A549 (cell line): ENCODE results near the gene TIMM17A. TPM values are rescaled to one million over a fixed set of nuclear protein-coding genes. Genes with fewer than 3 reads are reported as not detected.

Experiments
- ATAC-seq, 2 experiments: fragments of 200-7000 bp in 1 of 2; fragments of >200 bp in 1 of 2; cut with Nextera tagmentation in 1 of 2; cut with Tn5 transposase in 1 of 2; 3 replicates each; pipeline versions ENCODE4 v1.8.0 to v1.9.1; 2018 to 2020; ENCODE audit warnings: mild to moderate bottlenecking in 1 of 2, moderate library complexity in 1 of 2
- CTCF ChIA-PET: fragments of 300-600 bp; sonication (Branson Sonifier 250); formaldehyde crosslinking; extraction: SDS; loops from one replicate; lab custom pipeline; 2021; ENCODE audit warnings: antibody characterized with exemption, inconsistent platforms; lab: Yijun Ruan, JAX
- POLR2A ChIA-PET: fragments of 350-600 bp; formaldehyde crosslinking; extraction: SDS; loops from one replicate; lab custom pipeline; 2021; ENCODE audit warnings: antibody characterized with exemption, inconsistent platforms; lab: Yijun Ruan, JAX
- DNase-seq, 2 experiments: peaks; one replicate each; pipeline versions ENCODE4 v3.0.0 to v3.0.0-alpha.2; 2011 to 2016; ENCODE audit warnings: low read depth in 1 of 2, low spot score in 1 of 2
- FAIRE-seq: peaks from 2 replicates; lab custom pipeline; 2011; peaks lifted over from hg19 to GRCh38; lab: Jason Lieb, UNC
- H3K27ac ChIP-seq, 2 experiments: fragments of >200 bp; sonication (Bioruptor Twin); formaldehyde crosslinking; 3 replicates each; pipeline ENCODE4 v1.5.1; 2016 to 2017
- H3K4me1 ChIP-seq: fragments of >200 bp; sonication (Bioruptor Twin); formaldehyde crosslinking; 3 replicates; pipeline ENCODE4 v1.6.1; 2016
- H3K4me2 ChIP-seq: fragments of >200 bp; sonication (Bioruptor Twin); formaldehyde crosslinking; 3 replicates; pipeline ENCODE4 v1.6.1; 2016
- H3K4me3 ChIP-seq: fragments of >200 bp; sonication (Bioruptor Twin); formaldehyde crosslinking; 3 replicates; pipeline ENCODE4 v1.5.1; 2016
- H3K9me3 ChIP-seq: fragments of >200 bp; sonication (Bioruptor Twin); formaldehyde crosslinking; 3 replicates; pipeline ENCODE4 v1.6.1; 2016
- ATOH8 ChIP-seq: fragments of 250-450 bp; sonication (Bioruptor Pico); IDR thresholded peaks from 2 replicates; pipeline ENCODE4 v1.5.0; 2020; ENCODE audit warnings: low read depth, mild to moderate bottlenecking, moderate library complexity
- BHLHE40 ChIP-seq: IDR thresholded peaks from 2 replicates; pipeline ENCODE4 v1.6.1; 2012; ENCODE audit warnings: low read depth, low read length, inconsistent platforms
- EHF ChIP-seq: fragments of 250-450 bp; sonication (Bioruptor Pico); IDR thresholded peaks from 2 replicates; pipeline ENCODE4 v1.5.0; 2020; ENCODE audit warnings: mild to moderate bottlenecking
- ESRRA ChIP-seq: fragments of 150-350 bp; IDR thresholded peaks from 2 replicates; pipeline ENCODE4 v1.6.1; 2014; ENCODE audit warnings: mild to moderate bottlenecking, low read length, borderline replicate concordance
- FOSB ChIP-seq: fragments of 250-450 bp; sonication (Bioruptor Pico); IDR thresholded peaks from 2 replicates; pipeline ENCODE4 v1.5.0; 2020; ENCODE audit warnings: mild to moderate bottlenecking, moderate library complexity
- FOXS1 ChIP-seq: fragments of 250-450 bp; sonication (Bioruptor Pico); IDR thresholded peaks from 2 replicates; pipeline ENCODE4 v1.5.0; 2020; ENCODE audit warnings: mild to moderate bottlenecking, moderate library complexity
- HDAC2 ChIP-seq: fragments of 200-600 bp; sonication (generic); IDR thresholded peaks from 2 replicates; pipeline ENCODE4 v1.6.1; 2016
- MAFK ChIP-seq: fragments of 450-650 bp; IDR thresholded peaks from 2 replicates; pipeline ENCODE4 v1.6.1; 2014; ENCODE audit not compliant: partially characterized antibody
- MAX ChIP-seq: IDR thresholded peaks from 2 replicates; pipeline ENCODE4 v1.6.1; 2012
- PBX3 ChIP-seq: IDR thresholded peaks from 2 replicates; pipeline ENCODE4 v1.6.1; 2012
- PHF8 ChIP-seq: fragments of 200-600 bp; sonication (generic); IDR thresholded peaks from 2 replicates; pipeline ENCODE4 v1.6.1; 2016; ENCODE audit warnings: low read depth, mild to moderate bottlenecking, antibody characterized with exemption, moderate library complexity, borderline replicate concordance
- POLR2AphosphoS2 ChIP-seq: conservative IDR thresholded peaks from 2 replicates; pipeline ENCODE4 v1.6.1; 2012; ENCODE audit warnings: low read length, improper control_type of control experiment, inconsistent platforms
- RAD21 ChIP-seq, 2 experiments: fragments of >200 bp in 1 of 2; sonication (Bioruptor Twin) in 1 of 2; formaldehyde crosslinking in 1 of 2; IDR thresholded peaks in 1 of 2; conservative IDR thresholded peaks in 1 of 2; 2 replicates in 1 of 2; 3 replicates in 1 of 2; pipeline ENCODE4 v1.6.1; 2012 to 2018; ENCODE audit warnings: inconsistent platforms in 1 of 2
- REST ChIP-seq: fragments of 200-600 bp; sonication (generic); IDR thresholded peaks from 2 replicates; pipeline ENCODE4 v1.6.1; 2016; ENCODE audit warnings: antibody characterized with exemption, mild to moderate bottlenecking, moderate library complexity
- RFX5 ChIP-seq: fragments of 450-650 bp; IDR thresholded peaks from 2 replicates; pipeline ENCODE4 v1.7.1; 2014; ENCODE audit warnings: antibody characterized with exemption, mild to moderate bottlenecking, moderate library complexity
- SREBF2 ChIP-seq: fragments of 450-650 bp; IDR thresholded peaks from 2 replicates; pipeline ENCODE4 v1.6.1; 2014; ENCODE audit warnings: mild to moderate bottlenecking, moderate library complexity
- TFCP2L1 ChIP-seq: fragments of 250-450 bp; sonication (Bioruptor Pico); IDR thresholded peaks from 2 replicates; pipeline ENCODE4 v1.5.0; 2021; ENCODE audit warnings: mild to moderate bottlenecking
- TP53 ChIP-seq: fragments of 250-450 bp; sonication (Bioruptor Pico); IDR thresholded peaks from 2 replicates; pipeline ENCODE4 v1.5.0; 2021; ENCODE audit warnings: mild to moderate bottlenecking, moderate library complexity
- ZC3H11A ChIP-seq: fragments of 450-650 bp; IDR thresholded peaks from 2 replicates; pipeline ENCODE4 v1.6.1; 2014; ENCODE audit warnings: antibody characterized with exemption, mild to moderate bottlenecking
- ZNF302 ChIP-seq: fragments of 250-450 bp; sonication (Bioruptor Pico); IDR thresholded peaks from 2 replicates; pipeline ENCODE4 v1.9.0; 2021; ENCODE audit warnings: inconsistent platforms, mild to moderate bottlenecking, moderate library complexity
- WGBS: methylation state at CpG from one replicate; pipeline ENCODE4 v1.1.6; 2017; ENCODE audit errors: missing lambda C conversion rate; 5-methylcytosine and 5-hydroxymethylcytosine counted together
- polyA plus RNA-seq, 4 experiments: library from polyadenylated mRNA; depleted of rRNA in 3 of 4; stranded (reverse); fragments of >200 nt; fragmentation: RNase III in 1 of 4; extraction: RNeasy Plus Mini Kit Qiagen cat#74134 plus additional on column Dnase treatment in 1 of 4; gene quantifications; 2 replicates in 3 of 4; 3 replicates in 1 of 4; pipeline ENCODE4 v1.2.3, GENCODE V29; 2011 to 2017

TIMM17A gene
- polyA plus RNA-seq, 2 of the 4 experiments (the other 2 are of a cell fraction) = 127 to 134 TPM

GRCh38 chr1:201983380-201983805 lies 28.1 kb downstream of the TIMM17A start:
- WGBS = 6% methylated on average over 11 of the region's 11 CpGs
- ATAC-seq (no peak), FAIRE-seq (no peak), DNase-seq (no peak)
- ChIA-PET CTCF (interaction anchor here (0.6 to 46.8 kb wide), 11 partner anchors 11 to 142 kb away, joined by 3 to 1624 read pairs (median 4); partner anchors contain the start of genes GPR37L1 and SHISA4), POLR2A (interaction anchor here (0.9 to 1.9 kb wide), 6 partner anchors 10 to 135 kb away, joined by 3 to 9 read pairs (median 5); partner anchors contain the start of genes ELF3 and TIMM17A)
- no peaks in the 10 kb centered on the region for H3K9me3 ChIP-seq
- peaks cover 14% of the 10 kb centered on the region for H3K4me1 ChIP-seq
- TF ChIP-seq MAX = no peak
- H3K27ac ChIP-seq = peak overlapping the region; percentile 88 to 97
- H3K4me2 ChIP-seq = peak overlapping the region; percentile 90
- H3K4me3 ChIP-seq = peak overlapping the region; percentile 60

- WGBS = 90% methylated on average over 3 of the region's 3 CpGs
- TF ChIP-seq MAFK = peak; percentile 98
- TF ChIP-seq FOXS1 (CRISPR knock-in tag) = no peak
- Histone ChIP-seq H3K4me3 (no peak overlapping the region), H3K27ac (peak overlapping the region in 1 of 2 experiments; percentile 97; a peak in 1 of 6 replicates), H3K4me2 (peak overlapping the region; percentile 90), H3K4me1 (peaks cover 14% of the 10 kb centered on the region), H3K9me3 (no peaks in the 10 kb centered on the region)
- DNase-seq (no peak), FAIRE-seq (no peak), ATAC-seq (no peak)
- POLR2A ChIA-PET = interaction anchor here (1.1 kb wide), 1 partner anchor 12 kb away, joined by 3 read pairs; no protein-coding TSS in a partner anchor
- CTCF ChIA-PET = interaction anchor here (0.6 to 46.8 kb wide), 5 partner anchors 14 to 141 kb away, joined by 3 to 1624 read pairs (median 99); partner anchors contain the start of genes GPR37L1 and SHISA4
Measured at GRCh38 chr1:201984446-201984845, 29.1 kb downstream of the TIMM17A start.

- ChIA-PET POLR2A (no interaction called here), CTCF (interaction anchor here (0.6 to 46.8 kb wide), 8 partner anchors 11 to 140 kb away, joined by 3 to 1624 read pairs (median 6); partner anchors contain the start of genes GPR37L1 and SHISA4)
- Histone ChIP-seq H3K9me3 (no peaks in the 10 kb centered on the region), H3K4me3 (no peak overlapping the region), H3K4me1 (peaks cover 14% of the 10 kb centered on the region), H3K27ac (no peak overlapping the region), H3K4me2 (no peak overlapping the region)
- no peak for ATAC-seq
- no peak for FAIRE-seq
- no peak for TF ChIP-seq ESRRA
- no peak for TF ChIP-seq POLR2AphosphoS2
- no peak for TF ChIP-seq ZNF302 (CRISPR knock-in tag)
- TF ChIP-seq ATOH8 = no peak
- no peak for TF ChIP-seq TFCP2L1 (CRISPR knock-in tag)
- no peak for TF ChIP-seq ZC3H11A
- no peak for TF ChIP-seq MAX
- DNase-seq = no peak
- WGBS = 92% methylated on average over 2 of the region's 2 CpGs
Measured at GRCh38 chr1:201985355-201985754, 30.1 kb downstream of the TIMM17A start.

GRCh38 chr1:201988601-201989000 lies 33.3 kb downstream of the TIMM17A start:
- no peak overlapping the region for H3K4me3 ChIP-seq
- TF ChIP-seq HDAC2 = no peak
- TF ChIP-seq PBX3 = no peak
- no peak for TF ChIP-seq RAD21 (conservative IDR thresholded peaks at IDR 0.05 in 1 of 2, IDR thresholded peaks at IDR 0.05 in 1 of 2)
- no peak for TF ChIP-seq REST
- TF ChIP-seq ZNF302 (CRISPR knock-in tag) = no peak
- TF ChIP-seq FOSB (CRISPR knock-in tag) = no peak
- no peak for TF ChIP-seq BHLHE40
- TF ChIP-seq POLR2AphosphoS2 = no peak
- no peak for TF ChIP-seq RFX5
- no peak for TF ChIP-seq PHF8
- TF ChIP-seq TP53 (CRISPR knock-in tag) = no peak
- no peak for TF ChIP-seq SREBF2
- TF ChIP-seq TFCP2L1 (CRISPR knock-in tag) = no peak
- TF ChIP-seq EHF = no peak
- 81% methylated on average over 7 of the region's 7 CpGs for WGBS
- ATAC-seq = no peak
- no peak overlapping the region for H3K27ac ChIP-seq
- no peak for FAIRE-seq
- no peak overlapping the region for H3K4me2 ChIP-seq
- H3K9me3 ChIP-seq = no peaks in the 10 kb centered on the region
- ChIA-PET CTCF (interaction anchor here (1.2 to 46.8 kb wide), 5 partner anchors 10 to 137 kb away, joined by 4 to 1624 read pairs (median 99); partner anchors contain the start of genes GPR37L1 and SHISA4), POLR2A (no interaction called here)
- peaks cover 14% of the 10 kb centered on the region for H3K4me1 ChIP-seq
- DNase-seq = no peak
